SK-N-SH (cell line): ENCODE results near the gene FAM171A2. TPM values are rescaled to one million over a fixed set of nuclear protein-coding genes. Genes with fewer than 3 reads are reported as not detected.

Experiments
- CTCF ChIA-PET: fragments of 300-600, 350-600 bp; formaldehyde crosslinking; extraction: SDS; loops from one replicate; lab custom pipeline; 2021; lab: Yijun Ruan, JAX
- POLR2A ChIA-PET: fragments of 350-600 bp; sonication (Branson Sonifier 250); formaldehyde crosslinking; extraction: SDS; loops from one replicate; lab custom pipeline; 2020; ENCODE audit warnings: antibody characterized with exemption, inconsistent platforms; lab: Yijun Ruan, JAX
- DNase-seq: peaks from one replicate; pipeline ENCODE4 v3.0.0; 2012
- H2AFZ ChIP-seq: fragments of 200-600 bp; sonication (generic); 2 replicates; pipeline ENCODE4 v1.8.1; 2016; ENCODE audit warnings: antibody characterized with exemption, mild to moderate bottlenecking, low read depth
- H3F3A ChIP-seq: fragments of 200-600 bp; sonication (generic); replicated peaks from 2 replicates; pipeline ENCODE3; 2016; ENCODE audit warnings: antibody characterized with exemption, mild to moderate bottlenecking; ENCODE audit not compliant: insufficient read depth
- H3K27ac ChIP-seq, 2 experiments: fragments of 200-500 bp in 1 of 2; fragments of 200-600 bp in 1 of 2; sonication (Bioruptor generic) in 1 of 2; sonication (generic), shearing (Covaris generic) in 1 of 2; 2 replicates each; pipeline versions ENCODE4 v1.5.1 to v1.6.1; 2014 to 2016; ENCODE audit warnings: low read depth in 2 of 2, inconsistent platforms in 1 of 2, low read length in 1 of 2, mild to moderate bottlenecking in 1 of 2, mixed read lengths in 1 of 2
- H3K27me3 ChIP-seq: fragments of 200-600 bp; sonication (generic), shearing (Covaris generic); 2 replicates; pipeline ENCODE4 v1.6.1; 2016; ENCODE audit warnings: mixed run types; ENCODE audit not compliant: insufficient read depth
- H3K36me3 ChIP-seq, 2 experiments: fragments of 200-500 bp in 1 of 2; fragments of 200-600 bp in 1 of 2; sonication (Bioruptor generic) in 1 of 2; sonication (generic) in 1 of 2; replicated peaks in 1 of 2; 2 replicates each; pipeline versions ENCODE3 to v1.5.1; 2014 to 2016; ENCODE audit warnings: low read length in 1 of 2, mild to moderate bottlenecking in 1 of 2; ENCODE audit not compliant: insufficient read depth in 2 of 2, control insufficient read depth in 1 of 2
- H3K4me1 ChIP-seq, 2 experiments: fragments of 200-500 bp in 1 of 2; fragments of 200-600 bp in 1 of 2; sonication (Bioruptor generic) in 1 of 2; sonication (generic), shearing (Covaris generic) in 1 of 2; 2 replicates each; pipeline versions ENCODE4 v1.5.1 to v1.6.1; 2014 to 2016; ENCODE audit warnings: low read depth in 1 of 2, low read length in 1 of 2, mixed run types in 1 of 2; ENCODE audit not compliant: insufficient read depth in 2 of 2, control insufficient read depth in 1 of 2
- H3K4me2 ChIP-seq: fragments of 200-600 bp; sonication (generic), shearing (Covaris generic); 2 replicates; pipeline ENCODE4 v1.6.1; 2017; ENCODE audit warnings: mixed run types
- H3K4me3 ChIP-seq, 2 experiments: fragments of 200-500 bp in 1 of 2; fragments of 200-600 bp in 1 of 2; sonication (Bioruptor generic) in 1 of 2; sonication (generic), shearing (Covaris generic) in 1 of 2; 2 replicates each; pipeline versions ENCODE4 v1.5.1 to v1.8.1; 2014 to 2016; ENCODE audit warnings: low read depth in 2 of 2, inconsistent platforms in 1 of 2, low read length in 1 of 2, mild to moderate bottlenecking in 1 of 2, mixed read lengths in 1 of 2, moderate library complexity in 1 of 2
- H3K79me2 ChIP-seq: fragments of 200-600 bp; sonication (generic); 2 replicates; pipeline ENCODE4 v1.8.1; 2017; ENCODE audit warnings: mild to moderate bottlenecking; ENCODE audit not compliant: insufficient read depth
- H3K9ac ChIP-seq: fragments of 200-600 bp; sonication (generic); 2 replicates; pipeline ENCODE4 v1.6.1; 2017; ENCODE audit warnings: mixed run types
- H3K9me2 ChIP-seq: fragments of 200-600 bp; sonication (generic); 2 replicates; pipeline ENCODE4 v1.6.1; 2017; ENCODE audit warnings: mixed run types
- H3K9me3 ChIP-seq: fragments of 200-600 bp; sonication (generic); 2 replicates; pipeline ENCODE4 v1.6.1; 2017; ENCODE audit warnings: mixed run types, mild to moderate bottlenecking, moderate library complexity
- H4K20me1 ChIP-seq: fragments of 200-600 bp; sonication (generic); 2 replicates; pipeline ENCODE4 v1.6.1; 2017; ENCODE audit warnings: mild to moderate bottlenecking, mixed run types; ENCODE audit not compliant: insufficient read depth
- ELF1 ChIP-seq: IDR thresholded peaks from 2 replicates; pipeline ENCODE4 v1.4.0; 2012
- EZH2phosphoT487 ChIP-seq: fragments of 200-600 bp; sonication (generic); IDR thresholded peaks from 2 replicates; pipeline ENCODE4 v1.6.1; 2017; ENCODE audit warnings: low read depth, mixed run types, mild to moderate bottlenecking, antibody characterized with exemption, moderate library complexity, borderline replicate concordance
- FOXJ3 ChIP-seq: sonication (generic); formaldehyde crosslinking; IDR thresholded peaks from 2 replicates; pipeline ENCODE4 v1.5.1; 2020; ENCODE audit warnings: mild to moderate bottlenecking, missing genetic modification reagents
- FOXM1 ChIP-seq: IDR thresholded peaks from 2 replicates; pipeline ENCODE4 v1.4.0; 2012; ENCODE audit warnings: low read depth, mild to moderate bottlenecking
- GATA2 ChIP-seq: sonication (generic); formaldehyde crosslinking; IDR thresholded peaks from 2 replicates; pipeline ENCODE4 v1.5.0; 2020; ENCODE audit warnings: mild to moderate bottlenecking, missing genetic modification reagents
- IRF3 ChIP-seq: fragments of 150-350 bp; IDR thresholded peaks from 2 replicates; pipeline ENCODE4 v1.6.1; 2016; ENCODE audit warnings: mild to moderate bottlenecking, low read depth, low read length
- NFIC ChIP-seq: IDR thresholded peaks from 2 replicates; pipeline ENCODE4 v1.4.0; 2012; ENCODE audit warnings: borderline replicate concordance
- POLR2AphosphoS5 ChIP-seq: IDR thresholded peaks from 2 replicates; pipeline ENCODE4 v1.6.1; 2012; ENCODE audit warnings: low read depth, low read length
- RAD21 ChIP-seq: IDR thresholded peaks from 2 replicates; pipeline ENCODE4 v1.6.1; 2012; ENCODE audit warnings: mild to moderate bottlenecking, low read length
- RFX5 ChIP-seq: IDR thresholded peaks from 2 replicates; pipeline ENCODE4 v1.6.1; 2012; ENCODE audit warnings: mild to moderate bottlenecking, improper control_type of control experiment, low read length
- RXRA ChIP-seq: IDR thresholded peaks from 2 replicates; pipeline ENCODE4 v1.4.0; 2012; ENCODE audit warnings: low read depth, mild to moderate bottlenecking, borderline replicate concordance
- SMC3 ChIP-seq: IDR thresholded peaks from 2 replicates; pipeline ENCODE4 v1.6.1; 2012; ENCODE audit warnings: low read depth, low read length, improper control_type of control experiment
- TCF12 ChIP-seq: IDR thresholded peaks from 2 replicates; pipeline ENCODE4 v1.4.0; 2012
- TEAD4 ChIP-seq: IDR thresholded peaks from 2 replicates; pipeline ENCODE4 v1.4.0; 2012; ENCODE audit warnings: mild to moderate bottlenecking, borderline replicate concordance; ENCODE audit not compliant: insufficient read depth
- ZBTB33 ChIP-seq: IDR thresholded peaks from 2 replicates; pipeline ENCODE4 v1.4.0; 2012; ENCODE audit warnings: low read depth, borderline replicate concordance
- WGBS: methylation state at CpG from one replicate; pipeline ENCODE4 v1.1.6; 2017; ENCODE audit warnings: low lambda C conversion rate; 5-methylcytosine and 5-hydroxymethylcytosine counted together
- polyA plus RNA-seq, 3 experiments: library from polyadenylated mRNA; depleted of rRNA; stranded (reverse); fragments of >200 nt; gene quantifications; 2 replicates each; pipeline ENCODE4 v1.2.3, GENCODE V29; 2012
- TF ChIP-seq, protein P1 (sequence below): IDR thresholded peaks from 2 replicates; pipeline ENCODE4 v1.4.0; 2012; ENCODE audit warnings: low read depth
- TF ChIP-seq, protein P2 (sequence below): IDR thresholded peaks from 2 replicates; pipeline ENCODE4 v1.6.1; 2012; ENCODE audit warnings: mild to moderate bottlenecking, low read depth, low read length, moderate library complexity
- TF ChIP-seq, protein P3 (sequence below): IDR thresholded peaks from 2 replicates; pipeline ENCODE4; 2012

FAM171A2 gene
- polyA plus RNA-seq, 1 of the 3 experiments (the other 2 are of a cell fraction), result 4.9 TPM

DNA sequence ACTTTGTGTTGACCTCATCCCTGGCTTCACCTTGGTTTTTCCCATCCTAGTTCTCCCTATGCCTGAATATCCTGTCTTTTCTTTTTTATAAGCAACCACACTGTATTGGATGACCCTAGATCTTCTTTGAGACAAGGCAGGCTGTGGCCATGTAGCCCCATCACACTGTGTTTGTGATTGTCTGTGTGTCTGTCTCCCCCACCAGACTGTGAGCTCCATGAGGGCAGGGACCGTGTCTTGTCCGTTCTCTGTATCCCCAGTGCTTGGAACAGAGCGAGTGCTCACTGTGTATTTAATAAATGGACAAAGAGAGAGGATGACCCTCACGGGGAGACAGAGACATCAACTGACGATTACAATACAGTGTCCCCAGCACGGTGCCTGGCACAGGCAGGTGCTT lies 46.1 kb downstream of the FAM171A2 start:
- no peak for DNase-seq
- WGBS, result 89% methylated on average over 6 of the region's 6 CpGs

DNA sequence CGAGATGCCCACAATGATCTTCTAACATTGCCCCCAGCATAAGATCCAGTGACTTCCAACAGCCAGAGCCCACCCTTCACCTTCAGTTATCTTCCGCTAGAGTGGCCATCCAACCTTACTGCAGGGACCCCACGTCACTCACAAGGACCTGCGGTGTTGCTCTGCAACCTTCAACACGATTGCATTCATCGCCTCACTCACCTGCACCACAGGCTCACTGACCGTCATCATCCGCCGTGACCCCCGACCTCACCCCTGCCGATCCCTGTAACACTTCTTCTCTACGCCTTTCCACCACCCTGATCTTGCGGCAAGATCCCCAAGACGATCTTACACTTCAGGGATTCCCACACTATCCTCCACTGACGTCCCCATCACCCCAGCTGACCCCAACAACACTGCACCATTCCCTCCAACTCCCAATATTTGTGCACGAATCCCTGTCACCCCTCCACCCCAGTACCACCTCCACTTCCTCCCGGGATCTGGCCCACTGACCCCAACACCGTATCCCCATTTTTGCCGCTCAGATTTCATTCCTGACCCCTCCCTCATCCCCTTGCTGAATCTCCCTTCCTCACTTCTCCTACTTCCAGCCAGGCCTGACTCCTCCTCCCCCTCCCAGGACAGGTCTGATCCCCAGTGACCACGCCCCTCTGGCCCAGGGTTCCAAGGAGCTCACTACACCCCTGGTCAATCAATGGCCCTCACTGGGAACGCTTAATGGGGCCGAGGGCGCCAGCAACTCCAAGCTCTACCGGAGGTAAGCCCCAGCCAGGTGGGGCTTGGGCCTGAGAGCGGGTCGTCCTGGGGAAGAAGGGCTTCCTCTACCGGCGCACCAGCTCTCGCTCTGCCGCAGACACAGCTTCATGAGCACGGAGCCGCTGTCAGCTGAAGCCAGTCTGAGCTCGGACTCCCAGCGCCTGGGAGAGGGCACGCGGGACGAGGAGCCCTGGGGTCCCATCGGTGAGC lies 47.6 kb downstream of the FAM171A2 start:
- Histone ChIP-seq H3K79me2 (no peaks in the 10 kb centered on the region), H3K4me1 (peaks cover 0 to 5% of the 10 kb centered on the region in 2 experiments; a peak in 1 of 4 replicates), H3K27me3 (no peaks in the 10 kb centered on the region), H2AFZ (no peak overlapping the region), H3K4me2 (no peak overlapping the region), H4K20me1 (no peaks in the 10 kb centered on the region), H3K9me3 (no peaks in the 10 kb centered on the region), H3K9me2 (no peaks in the 10 kb centered on the region), H3K9ac (no peak overlapping the region), H3F3A (no peaks in the 10 kb centered on the region), H3K4me3 (no peak overlapping the region), H3K36me3 (peaks cover 0 to 19% of the 10 kb centered on the region in 2 experiments), H3K27ac (no peak overlapping the region)
- ChIA-PET CTCF (interaction anchor here (0.7 to 2.0 kb wide), 2 partner anchors 15 to 94 kb away, joined by 4 to 17 read pairs; no protein-coding TSS in a partner anchor), POLR2A (interaction anchor here (0.7 kb wide), 1 partner anchor 105 kb away, joined by 4 read pairs; no protein-coding TSS in a partner anchor)
- TF ChIP-seq ZBTB33 (no peak), NFIC (no peak), IRF3 (no peak), ELF1 (no peak), EZH2phosphoT487 (no peak), RXRA (no peak), FOXM1 (no peak), SMC3 (no peak)
- TF ChIP-seq, protein P1, sequence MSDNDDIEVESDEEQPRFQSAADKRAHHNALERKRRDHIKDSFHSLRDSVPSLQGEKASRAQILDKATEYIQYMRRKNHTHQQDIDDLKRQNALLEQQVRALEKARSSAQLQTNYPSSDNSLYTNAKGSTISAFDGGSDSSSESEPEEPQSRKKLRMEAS, result no peak
- 88% methylated on average over 34 of the region's 38 CpGs for WGBS
- peak; percentile 28 for DNase-seq

More for the DNA sequence above, 46.1 kb downstream of the FAM171A2 start:
- H3F3A ChIP-seq, result no peaks in the 10 kb centered on the region
- no peak overlapping the region for H3K4me3 ChIP-seq
- no peak overlapping the region for H3K27ac ChIP-seq
- H2AFZ ChIP-seq, result no peak overlapping the region
- H3K4me2 ChIP-seq, result no peak overlapping the region
- CTCF ChIA-PET, result interaction anchor here (1.2 to 2.0 kb wide), 3 partner anchors 14 to 114 kb away, joined by 4 to 17 read pairs (median 4); no protein-coding TSS in a partner anchor
- TF ChIP-seq TCF12 (no peak), RAD21 (no peak), FOXJ3 (CRISPR knock-in tag) (no peak), TEAD4 (no peak), RFX5 (no peak), POLR2AphosphoS5 (no peak), GATA2 (no peak)
- TF ChIP-seq, protein P2, sequence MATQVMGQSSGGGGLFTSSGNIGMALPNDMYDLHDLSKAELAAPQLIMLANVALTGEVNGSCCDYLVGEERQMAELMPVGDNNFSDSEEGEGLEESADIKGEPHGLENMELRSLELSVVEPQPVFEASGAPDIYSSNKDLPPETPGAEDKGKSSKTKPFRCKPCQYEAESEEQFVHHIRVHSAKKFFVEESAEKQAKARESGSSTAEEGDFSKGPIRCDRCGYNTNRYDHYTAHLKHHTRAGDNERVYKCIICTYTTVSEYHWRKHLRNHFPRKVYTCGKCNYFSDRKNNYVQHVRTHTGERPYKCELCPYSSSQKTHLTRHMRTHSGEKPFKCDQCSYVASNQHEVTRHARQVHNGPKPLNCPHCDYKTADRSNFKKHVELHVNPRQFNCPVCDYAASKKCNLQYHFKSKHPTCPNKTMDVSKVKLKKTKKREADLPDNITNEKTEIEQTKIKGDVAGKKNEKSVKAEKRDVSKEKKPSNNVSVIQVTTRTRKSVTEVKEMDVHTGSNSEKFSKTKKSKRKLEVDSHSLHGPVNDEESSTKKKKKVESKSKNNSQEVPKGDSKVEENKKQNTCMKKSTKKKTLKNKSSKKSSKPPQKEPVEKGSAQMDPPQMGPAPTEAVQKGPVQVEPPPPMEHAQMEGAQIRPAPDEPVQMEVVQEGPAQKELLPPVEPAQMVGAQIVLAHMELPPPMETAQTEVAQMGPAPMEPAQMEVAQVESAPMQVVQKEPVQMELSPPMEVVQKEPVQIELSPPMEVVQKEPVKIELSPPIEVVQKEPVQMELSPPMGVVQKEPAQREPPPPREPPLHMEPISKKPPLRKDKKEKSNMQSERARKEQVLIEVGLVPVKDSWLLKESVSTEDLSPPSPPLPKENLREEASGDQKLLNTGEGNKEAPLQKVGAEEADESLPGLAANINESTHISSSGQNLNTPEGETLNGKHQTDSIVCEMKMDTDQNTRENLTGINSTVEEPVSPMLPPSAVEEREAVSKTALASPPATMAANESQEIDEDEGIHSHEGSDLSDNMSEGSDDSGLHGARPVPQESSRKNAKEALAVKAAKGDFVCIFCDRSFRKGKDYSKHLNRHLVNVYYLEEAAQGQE, result no peak
- TF ChIP-seq, protein P3, sequence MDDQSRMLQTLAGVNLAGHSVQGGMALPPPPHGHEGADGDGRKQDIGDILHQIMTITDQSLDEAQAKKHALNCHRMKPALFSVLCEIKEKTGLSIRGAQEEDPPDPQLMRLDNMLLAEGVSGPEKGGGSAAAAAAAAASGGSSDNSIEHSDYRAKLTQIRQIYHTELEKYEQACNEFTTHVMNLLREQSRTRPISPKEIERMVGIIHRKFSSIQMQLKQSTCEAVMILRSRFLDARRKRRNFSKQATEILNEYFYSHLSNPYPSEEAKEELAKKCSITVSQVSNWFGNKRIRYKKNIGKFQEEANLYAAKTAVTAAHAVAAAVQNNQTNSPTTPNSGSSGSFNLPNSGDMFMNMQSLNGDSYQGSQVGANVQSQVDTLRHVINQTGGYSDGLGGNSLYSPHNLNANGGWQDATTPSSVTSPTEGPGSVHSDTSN, result no peak
- no peak overlapping the region for H3K9ac ChIP-seq
- no peaks in the 10 kb centered on the region for H4K20me1 ChIP-seq
- H3K36me3 ChIP-seq, result peaks cover 6 to 31% of the 10 kb centered on the region in 2 experiments
- no peaks in the 10 kb centered on the region for H3K27me3 ChIP-seq
- no peaks in the 10 kb centered on the region for H3K79me2 ChIP-seq
- H3K9me2 ChIP-seq, result no peaks in the 10 kb centered on the region
- POLR2A ChIA-PET, result interaction anchor here (1.0 to 4.9 kb wide), 2 partner anchors 8 to 9 kb away, joined by 3 to 34 read pairs; partner anchors contain the start of gene RUNDC3A
- no peaks in the 10 kb centered on the region for H3K4me1 ChIP-seq
- no peaks in the 10 kb centered on the region for H3K9me3 ChIP-seq
